NCI-H446 treated with DMSO at 0.1 percent for 48 hours (cell line): ENCODE measurements around the gene THRA.

Source experiments
- DNase-seq: peaks from one replicate; lab custom pipeline; 2025; lab: John Stamatoyannopoulos, UW

The THRA gene

DNA sequence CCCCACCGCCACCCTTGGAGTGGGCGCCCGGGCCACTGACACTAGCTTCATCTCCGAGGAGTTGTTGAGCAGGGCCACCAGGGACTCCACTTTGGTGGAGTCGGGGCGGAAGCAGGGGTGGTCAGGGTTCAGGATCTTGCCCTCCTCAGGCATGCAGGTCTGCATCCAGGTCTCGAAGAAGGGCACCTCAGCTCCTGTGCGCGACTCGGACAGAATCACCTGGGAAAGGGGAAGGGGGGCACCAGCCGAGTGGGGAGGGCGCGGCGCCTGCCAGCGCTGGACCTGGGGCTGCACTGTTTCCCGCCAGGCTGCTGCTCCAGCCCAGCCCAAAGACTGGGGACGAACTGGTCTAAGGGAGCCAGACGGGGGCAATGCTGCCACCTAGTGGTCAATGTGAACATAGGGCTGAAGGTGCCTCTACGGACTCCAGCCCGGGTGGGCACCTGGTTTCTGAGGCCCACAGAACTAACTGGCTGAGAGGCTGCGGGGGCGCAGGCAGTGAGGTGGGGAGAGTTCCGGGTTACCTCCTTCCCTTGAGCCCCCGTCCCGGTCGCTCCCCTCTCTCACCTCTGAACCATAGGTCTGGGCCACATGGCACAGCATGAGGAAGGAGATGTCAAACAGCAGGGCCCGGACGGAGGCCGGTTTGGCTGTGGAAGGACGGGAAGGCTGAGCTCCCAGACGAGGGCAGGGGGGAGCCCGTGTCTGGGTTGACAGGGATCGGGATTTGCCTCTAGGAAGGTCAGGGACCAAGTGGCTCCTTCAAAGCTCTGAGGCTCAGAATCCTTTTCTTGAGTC is 35.8 kb upstream of the THRA start:
- peak; percentile 32 for DNase-seq

DNA sequence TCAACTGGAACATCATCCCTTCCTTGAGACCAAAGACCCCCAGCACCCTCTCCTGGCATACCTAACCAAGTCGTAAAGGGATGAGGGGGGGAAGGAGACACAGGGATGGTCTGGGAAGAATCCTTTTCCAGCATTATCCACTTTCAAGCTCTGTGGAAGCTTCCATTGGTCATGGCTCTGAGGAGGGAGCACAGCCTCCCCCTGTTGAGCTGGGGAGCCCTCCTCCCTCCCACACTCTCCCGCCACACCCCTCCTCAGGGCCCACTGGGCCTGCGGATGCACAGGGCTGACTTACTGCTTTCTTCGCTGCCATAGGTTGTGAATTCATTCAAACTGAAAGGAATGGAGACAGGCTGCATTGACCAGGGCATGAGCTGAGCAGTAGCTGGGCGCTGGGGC is 35.2 kb upstream of the THRA start:
- no peak for DNase-seq

- DNase-seq = no peak
Measured at GRCh38 chr17:40028595-40028994, 34.2 kb upstream of the THRA start.

DNA sequence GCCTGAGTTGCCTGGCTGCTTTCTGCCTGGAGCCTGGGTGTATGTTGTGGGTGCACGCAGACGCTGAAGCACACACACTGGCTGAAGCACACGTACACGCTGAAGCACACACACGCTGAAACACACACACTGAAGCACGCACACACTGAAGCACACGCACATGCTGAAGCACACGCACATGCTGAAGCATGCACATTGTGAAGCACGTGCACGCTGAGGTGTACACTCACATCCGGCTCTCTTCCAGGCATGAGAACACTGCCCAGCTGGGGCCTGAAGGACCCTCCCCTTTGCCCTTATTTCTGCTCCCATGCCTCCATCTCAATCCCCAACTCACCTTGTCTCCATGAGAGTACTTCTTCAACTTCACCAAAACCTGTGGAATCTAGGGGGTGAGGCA is 31.1 kb upstream of the THRA start:
- no peak for DNase-seq

- no peak for DNase-seq
Measured at GRCh38 chr17:40032322-40033320, 30.1 kb upstream of the THRA start.

GRCh38 chr17:40033339-40033738 is 29.4 kb upstream of the THRA start:
- DNase-seq = no peak

GRCh38 chr17:40034426-40035161 is 28.2 kb upstream of the THRA start:
- DNase-seq = no peak

DNA sequence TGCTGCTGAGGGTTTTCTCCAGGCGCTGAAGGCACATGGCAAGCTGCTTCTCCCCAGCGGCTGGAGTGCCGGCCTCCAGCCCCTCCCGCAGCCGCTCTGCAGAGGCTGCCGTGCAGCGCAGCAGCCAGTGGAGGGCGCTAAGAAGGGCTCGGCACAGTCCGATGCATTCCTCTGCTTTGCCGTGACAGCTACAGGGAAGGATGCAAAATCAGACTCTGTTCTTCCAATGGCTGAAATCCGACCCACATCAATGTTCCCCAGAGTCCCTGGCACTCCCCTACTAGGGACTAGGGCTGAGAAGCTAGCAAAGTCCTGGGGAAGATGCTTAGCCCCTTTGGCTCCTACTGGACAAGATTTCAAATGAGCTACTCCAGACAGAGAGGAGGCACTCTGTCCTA is 27.6 kb upstream of the THRA start:
- DNase-seq = no peak

GRCh38 chr17:40038882-40039513 is 23.8 kb upstream of the THRA start:
- no peak for DNase-seq

- DNase-seq = no peak
Measured at GRCh38 chr17:40041196-40041595, 21.6 kb upstream of the THRA start.

- DNase-seq = peak; percentile 38
Measured at GRCh38 chr17:40056379-40057015, 6.3 kb upstream of the THRA start.

- no peak for DNase-seq
Measured at GRCh38 chr17:40058186-40058784, 4.5 kb upstream of the THRA start.

DNA sequence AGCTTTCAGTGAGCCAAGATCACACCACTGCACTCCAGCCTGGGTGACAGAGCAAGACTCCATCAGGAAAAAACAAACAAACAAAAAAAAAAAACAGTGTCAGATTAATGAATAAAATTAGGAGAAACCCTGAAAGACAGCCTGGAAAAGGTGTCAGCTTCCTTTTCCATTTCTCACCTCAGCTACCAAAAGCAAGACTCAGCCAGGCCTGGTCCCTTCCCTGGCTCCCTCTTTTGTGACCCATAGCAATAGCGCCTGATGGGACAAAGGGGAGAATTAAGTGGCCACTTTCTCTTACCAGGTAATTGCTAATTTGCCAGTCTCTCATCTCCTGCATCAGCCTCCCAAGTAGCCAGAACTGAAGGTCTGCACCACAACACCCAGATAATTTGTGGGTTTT is 3.9 kb upstream of the THRA start:
- no peak for DNase-seq

- no peak for DNase-seq
Measured at GRCh38 chr17:40059729-40060475, 2.9 kb upstream of the THRA start.

GRCh38 chr17:40060887-40061608 is 1.7 kb upstream of the THRA start:
- DNase-seq = no peak

DNA sequence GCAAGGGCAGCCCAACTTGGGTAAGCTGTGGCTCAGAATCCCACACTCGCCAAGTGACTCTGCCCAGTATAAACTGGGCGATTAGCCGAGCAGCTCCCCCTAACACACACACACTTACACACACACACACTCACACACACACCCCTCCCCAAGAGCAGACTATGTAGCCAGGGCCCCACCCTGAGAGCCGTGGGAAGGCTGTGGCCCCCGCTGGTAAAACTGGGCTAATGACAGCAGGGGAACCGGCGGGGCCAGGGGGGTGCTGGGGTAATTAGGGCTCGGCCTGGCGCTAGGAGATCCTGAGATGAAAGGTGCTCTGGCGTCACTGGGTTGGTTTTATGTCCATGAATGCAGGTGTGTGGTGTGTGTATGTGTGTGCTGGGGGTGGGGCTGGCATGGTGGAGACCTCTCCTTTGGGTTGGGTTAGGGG is 1.1 kb upstream of the THRA start:
- no peak for DNase-seq

DNA sequence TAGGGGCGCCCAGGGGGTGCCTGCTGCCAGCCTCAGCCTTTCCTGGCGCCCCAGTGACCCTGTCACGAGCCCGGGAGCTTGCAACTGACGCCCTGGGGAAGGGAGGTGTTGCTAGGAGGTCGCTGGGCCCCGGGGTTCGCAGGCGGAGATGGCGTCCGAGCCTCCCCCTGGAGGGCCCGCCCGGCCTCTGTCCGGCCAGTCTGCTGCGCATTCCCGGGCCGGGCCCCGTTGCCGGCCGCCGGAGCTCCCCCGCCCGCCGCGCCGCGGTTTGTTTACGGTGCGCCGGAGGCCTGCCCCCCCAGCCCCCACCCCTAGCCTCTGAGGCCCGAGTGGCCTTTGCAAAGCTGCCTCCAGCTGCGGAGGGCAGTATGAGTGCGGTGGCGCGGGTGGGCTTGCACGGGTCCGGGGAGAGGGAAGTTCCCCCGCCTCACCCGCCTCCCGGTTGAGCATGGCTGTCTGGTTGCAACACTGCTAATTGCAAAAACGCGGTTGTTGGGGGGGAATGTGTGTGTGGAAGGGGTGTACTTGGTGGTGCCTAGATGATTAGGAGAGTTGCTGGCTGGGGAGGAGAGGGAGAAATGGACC is 514 bp downstream of the THRA start:
- DNase-seq = no peak

DNA sequence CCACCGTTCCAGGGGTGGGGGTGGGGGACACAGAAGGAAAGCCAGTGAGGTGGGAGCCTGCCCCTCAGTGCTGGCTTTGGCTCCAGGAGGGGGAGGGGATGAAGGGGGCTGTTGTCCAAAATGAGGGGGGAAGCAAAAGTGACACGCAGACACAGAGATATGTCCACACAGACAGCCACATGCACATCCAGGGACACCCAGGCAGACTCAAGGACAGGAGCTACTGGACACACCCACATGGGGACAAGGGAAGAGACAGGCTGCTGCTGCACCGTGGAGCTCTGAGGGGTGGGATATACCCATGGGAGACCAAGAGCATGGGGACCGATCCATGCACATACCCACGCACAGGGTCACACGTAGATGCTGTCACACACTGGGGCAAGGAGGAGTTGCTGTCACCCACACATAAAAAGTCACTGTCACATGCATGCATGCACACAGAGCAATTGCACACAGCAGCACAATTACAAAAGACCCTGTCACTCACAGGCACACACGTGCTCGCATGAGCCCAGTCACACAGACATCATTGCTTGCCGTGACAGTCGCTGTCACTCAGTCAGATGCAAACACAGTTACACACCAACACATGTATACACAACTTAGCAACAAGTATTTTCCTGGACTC is 1.3 kb downstream of the THRA start:
- no peak for DNase-seq
